GM21528 (cell line): ENCODE measurements around the gene MYLK.

ENCODE experiments used
- ATAC-seq: cut with Tn5 transposase; IDR thresholded peaks from one replicate; pipeline ENCODE4 v1.9.1; 2021; ENCODE audit warnings: mild to moderate bottlenecking, moderate library complexity; ENCODE audit not compliant: unreplicated experiment, low FRiP score

Gene MYLK

DNA sequence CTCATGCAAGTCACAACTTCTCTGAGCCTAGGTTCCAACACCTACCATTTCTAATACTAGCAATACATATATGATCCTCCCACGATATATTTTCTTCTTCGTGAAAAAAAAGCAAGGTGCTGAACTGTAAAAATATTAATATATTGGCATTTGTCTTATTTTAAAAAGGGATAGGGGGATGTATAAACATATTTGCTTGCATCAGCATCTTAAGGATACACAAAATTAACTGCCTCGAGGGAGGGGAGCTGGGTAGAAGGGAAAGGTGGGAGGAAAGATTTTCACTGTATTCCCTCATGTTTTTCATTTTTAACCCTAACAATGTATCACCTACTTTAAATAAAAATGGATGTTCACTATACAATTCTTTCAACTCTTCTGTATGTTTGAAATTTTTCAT, 300.6 kb downstream of the MYLK start:
- ATAC-seq: no peak

DNA sequence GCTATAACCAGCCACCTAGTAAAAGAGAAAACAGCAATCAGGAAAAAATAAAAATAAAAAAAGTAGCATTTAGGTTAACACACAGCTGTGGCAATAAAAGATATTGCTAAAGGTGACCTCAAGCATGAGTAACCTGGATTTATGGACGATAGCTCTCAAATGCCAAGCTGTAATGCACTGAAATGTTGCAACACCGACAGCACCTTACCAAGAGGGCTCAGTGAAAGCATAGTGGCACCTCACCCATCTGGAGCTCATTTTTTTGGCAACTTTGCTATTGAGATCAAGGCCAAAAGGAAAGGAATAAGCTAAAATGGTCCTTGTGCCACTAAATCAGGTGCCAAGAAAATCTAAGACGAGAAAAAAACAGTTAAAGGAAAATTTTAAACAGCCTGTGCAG, 301.8 kb downstream of the MYLK start:
- ATAC-seq: no peak

DNA sequence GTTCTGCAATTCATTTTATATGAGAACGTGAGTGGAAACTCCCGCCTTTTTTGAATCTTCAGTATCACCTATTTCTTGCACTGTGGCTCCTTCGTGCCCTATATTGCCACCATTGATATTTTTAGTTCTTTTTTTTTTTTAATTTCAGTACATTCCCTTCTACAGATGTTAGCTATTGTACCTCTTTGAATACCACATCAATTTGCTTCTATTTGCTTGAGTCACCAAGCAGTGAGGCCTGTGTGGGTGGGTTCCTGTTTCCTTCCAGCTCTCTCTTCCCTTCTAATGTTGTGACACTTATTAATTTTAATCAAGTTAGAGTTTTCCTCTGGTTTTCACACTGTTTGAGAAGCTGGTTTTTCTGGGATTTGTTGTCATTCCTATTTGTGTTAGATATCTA, 308.0 kb downstream of the MYLK start:
- no peak for ATAC-seq

DNA sequence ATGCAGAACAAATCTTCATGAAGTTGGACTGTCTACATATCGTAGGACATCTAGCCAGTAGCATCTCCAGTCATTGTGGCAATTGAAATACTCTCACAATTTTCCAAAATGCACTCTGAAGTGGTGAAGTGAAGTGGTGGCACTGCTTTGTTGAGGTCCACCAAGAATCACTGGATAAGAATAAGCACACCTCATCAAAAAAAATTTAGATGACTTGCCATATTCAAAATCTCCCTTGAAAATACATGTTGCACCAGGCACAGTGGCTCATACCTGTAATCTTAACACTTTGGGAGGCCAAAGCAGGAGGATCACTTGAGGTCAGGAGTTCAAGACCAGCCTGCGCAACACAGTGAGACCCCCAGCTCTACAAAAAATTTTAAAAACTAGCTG, 312.2 kb downstream of the MYLK start:
- no peak for ATAC-seq

DNA sequence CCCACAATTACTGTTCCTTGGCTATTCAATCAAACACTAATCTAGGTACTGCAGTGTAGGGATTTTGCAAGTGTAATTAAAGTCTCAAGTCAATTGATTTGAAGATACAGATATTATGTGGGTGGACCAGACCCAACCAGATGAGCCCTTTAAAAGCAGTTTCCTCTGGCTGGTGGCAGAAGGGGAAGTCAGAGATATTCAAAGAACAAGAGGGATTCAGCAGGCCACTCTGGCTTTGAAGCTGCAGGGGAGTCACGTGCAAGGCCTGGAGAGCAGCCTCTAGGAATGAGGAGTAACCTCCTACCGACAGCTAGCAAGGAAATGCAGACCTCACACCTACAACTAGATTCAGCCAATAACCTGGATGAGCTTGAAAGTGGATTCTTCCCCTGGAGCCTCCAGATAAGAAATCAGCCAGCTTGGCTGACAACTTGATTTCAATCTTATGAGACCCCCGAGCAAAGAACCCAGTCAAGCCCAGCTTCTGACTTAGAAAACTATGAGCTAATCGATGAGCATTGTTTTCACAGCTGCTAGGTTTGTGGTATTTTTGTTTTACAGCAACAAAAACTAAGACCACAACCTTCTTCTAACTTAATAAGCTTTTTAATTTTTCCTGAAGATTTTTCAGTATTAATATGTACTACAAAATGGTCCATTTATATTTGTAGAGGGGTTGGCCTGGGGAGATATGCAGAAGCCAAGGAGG, 312.7 kb downstream of the MYLK start:
- no peak for ATAC-seq

DNA sequence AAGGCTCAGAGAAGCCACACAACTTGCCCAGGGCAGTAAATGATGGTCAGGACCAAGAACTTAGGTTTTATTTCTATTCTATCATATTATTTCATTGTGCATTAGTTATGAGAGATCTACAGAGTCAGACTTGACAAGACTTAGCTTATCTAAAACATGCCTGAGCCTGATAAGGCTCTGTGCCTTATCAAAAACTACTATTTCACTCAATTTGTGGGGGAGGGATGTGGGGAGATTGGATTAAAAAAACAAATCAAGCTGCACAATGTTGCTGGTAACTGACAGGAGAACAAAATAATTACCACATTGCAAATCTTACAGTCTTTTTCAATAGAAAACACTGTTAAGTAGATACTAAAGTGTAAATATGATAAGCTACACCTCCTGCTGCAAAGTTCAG, 315.3 kb downstream of the MYLK start:
- no peak for ATAC-seq

DNA sequence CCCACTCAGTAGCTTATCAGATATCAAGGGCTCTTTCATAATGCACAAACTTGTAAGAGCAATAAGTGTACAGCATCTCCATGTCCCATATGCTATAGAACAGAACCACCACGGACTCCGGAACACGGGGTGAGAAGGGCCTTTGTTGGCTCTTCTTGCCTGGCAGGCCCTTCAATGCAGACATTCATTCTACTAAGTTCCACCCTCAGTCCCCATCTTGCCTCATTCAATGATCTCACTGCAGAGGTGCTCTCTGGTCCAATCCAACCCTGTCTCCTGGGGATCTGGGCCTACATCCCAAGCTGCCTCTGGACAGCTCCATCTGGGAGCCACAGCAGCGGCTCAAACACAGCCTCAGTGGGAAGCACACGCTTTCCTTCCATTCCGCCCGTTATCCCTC, 316.1 kb downstream of the MYLK start:
- ATAC-seq: no peak

DNA sequence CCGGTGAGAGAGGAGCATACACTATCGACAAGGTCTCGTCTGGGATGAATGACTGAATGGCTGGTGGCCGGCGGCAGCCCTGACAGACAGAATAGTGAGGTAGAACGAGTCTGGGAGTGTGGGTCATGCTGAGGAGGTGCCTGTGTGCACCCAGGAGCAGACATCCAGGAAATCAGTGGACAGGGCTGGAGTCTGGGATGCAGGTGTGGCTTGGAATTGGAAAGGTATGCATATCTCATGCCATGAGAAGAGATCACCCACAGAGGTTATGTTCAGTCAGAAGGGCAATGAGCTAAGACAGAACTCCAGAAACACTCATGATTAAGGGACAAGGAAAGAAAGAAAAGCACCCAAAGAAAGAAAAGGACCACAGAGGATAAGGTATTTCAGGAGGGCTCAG, 320.1 kb downstream of the MYLK start:
- ATAC-seq: no peak

DNA sequence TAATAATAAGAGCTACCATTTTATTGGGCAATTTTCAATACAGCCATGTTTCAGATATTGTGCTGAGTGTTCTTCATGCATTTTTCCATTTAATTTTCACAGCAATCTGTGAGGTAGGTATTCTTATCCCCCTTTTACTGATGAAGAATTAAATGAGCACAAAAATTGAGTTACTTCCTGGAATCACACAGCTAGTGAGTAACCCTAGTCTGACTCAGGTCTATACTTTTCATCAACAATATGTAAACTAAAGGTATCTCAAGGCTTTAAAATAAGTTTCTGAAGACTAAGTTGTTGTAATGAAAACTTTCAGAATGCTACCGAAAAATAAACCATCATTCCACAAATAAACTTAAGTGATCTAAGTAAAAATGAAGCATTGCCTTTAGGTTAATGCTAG, 321.6 kb downstream of the MYLK start:
- no peak for ATAC-seq

DNA sequence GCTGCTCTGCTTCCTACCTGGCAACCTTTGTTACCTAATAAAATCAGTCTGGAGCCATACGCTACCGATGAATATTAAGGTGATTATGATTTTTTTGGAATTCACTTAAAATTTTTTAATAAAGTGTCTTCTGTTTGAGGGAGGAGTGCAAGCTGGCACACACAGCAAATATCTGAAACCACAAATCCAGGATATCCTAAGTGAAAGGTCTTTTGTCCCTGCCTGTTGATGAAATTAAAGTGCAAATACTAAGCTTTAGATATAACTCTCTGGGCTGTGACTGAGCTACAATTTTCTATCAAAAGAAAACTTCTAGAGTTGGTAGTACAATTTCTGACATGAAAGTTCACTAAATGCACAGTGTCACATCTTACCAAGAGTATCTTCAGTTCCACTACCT, 322.9 kb downstream of the MYLK start:
- no peak for ATAC-seq
